Muscle layer of colon (tissue), 2 donors: Measurements from ENCODE around the gene SLC39A2.
A peak's percentile ranks its signal among the peaks of the same experiment; 100 is the strongest.
"Not testable (repeated sequence)": the region's sequence is repeated elsewhere in the genome, so short reads cannot be mapped to it uniquely, and the experiment has no call there.

Experiments
- H3K27ac ChIP-seq: one replicate; pipeline ENCODE4 v1.7.0; 2013; ENCODE audit warnings: low read depth, mild to moderate bottlenecking, low read length, moderate library complexity
- H3K27me3 ChIP-seq, 2 donors: one replicate each; pipeline ENCODE4 v1.7.0; 2013; ENCODE audit warnings: low read length in 2 of 2, mild to moderate bottlenecking in 2 of 2; ENCODE audit not compliant: insufficient read depth in 2 of 2, control insufficient read depth in 1 of 2
- H3K36me3 ChIP-seq: one replicate; pipeline ENCODE4 v1.7.0; 2013; ENCODE audit warnings: mild to moderate bottlenecking, low read length; ENCODE audit not compliant: insufficient read depth
- H3K4me1 ChIP-seq: one replicate; pipeline ENCODE4 v1.7.0; 2013; ENCODE audit warnings: mild to moderate bottlenecking, low read length; ENCODE audit not compliant: insufficient read depth
- H3K4me3 ChIP-seq, 2 donors: one replicate each; pipeline ENCODE4 v1.7.0; 2013; ENCODE audit warnings: low read length in 2 of 2, low read depth in 1 of 2, mild to moderate bottlenecking in 1 of 2, moderate library complexity in 1 of 2
- H3K9ac ChIP-seq: one replicate; pipeline ENCODE4 v1.7.0; 2013; ENCODE audit warnings: low read length
- H3K9me3 ChIP-seq: one replicate; pipeline ENCODE4 v1.7.0; 2013; ENCODE audit warnings: mild to moderate bottlenecking, low read length
- donor health status: abdominal sarcoma.
- donor health status: Adenocarcinoma of cecum.

The SLC39A2 gene

GRCh38 chr14:20998674-20999366, at the start of gene SLC39A2:
Gene SLC39A2 (plus strand): TSS chr14:20999293. CDS start chr14:20999447, 154 bp downstream.
- peaks cover 36% of the 10 kb centered on the region for H3K36me3 ChIP-seq
- no peak within 1 kb of the TSS for H3K27ac ChIP-seq
- H3K9ac ChIP-seq: no peak within 1 kb of the TSS
- H3K9me3 ChIP-seq: no peaks in the 10 kb centered on the region
- H3K4me1 ChIP-seq: peaks cover 4% of the 10 kb centered on the region
- no peaks in the 10 kb centered on the region for H3K27me3 ChIP-seq
- no peak within 1 kb of the TSS for H3K4me3 ChIP-seq

DNA sequence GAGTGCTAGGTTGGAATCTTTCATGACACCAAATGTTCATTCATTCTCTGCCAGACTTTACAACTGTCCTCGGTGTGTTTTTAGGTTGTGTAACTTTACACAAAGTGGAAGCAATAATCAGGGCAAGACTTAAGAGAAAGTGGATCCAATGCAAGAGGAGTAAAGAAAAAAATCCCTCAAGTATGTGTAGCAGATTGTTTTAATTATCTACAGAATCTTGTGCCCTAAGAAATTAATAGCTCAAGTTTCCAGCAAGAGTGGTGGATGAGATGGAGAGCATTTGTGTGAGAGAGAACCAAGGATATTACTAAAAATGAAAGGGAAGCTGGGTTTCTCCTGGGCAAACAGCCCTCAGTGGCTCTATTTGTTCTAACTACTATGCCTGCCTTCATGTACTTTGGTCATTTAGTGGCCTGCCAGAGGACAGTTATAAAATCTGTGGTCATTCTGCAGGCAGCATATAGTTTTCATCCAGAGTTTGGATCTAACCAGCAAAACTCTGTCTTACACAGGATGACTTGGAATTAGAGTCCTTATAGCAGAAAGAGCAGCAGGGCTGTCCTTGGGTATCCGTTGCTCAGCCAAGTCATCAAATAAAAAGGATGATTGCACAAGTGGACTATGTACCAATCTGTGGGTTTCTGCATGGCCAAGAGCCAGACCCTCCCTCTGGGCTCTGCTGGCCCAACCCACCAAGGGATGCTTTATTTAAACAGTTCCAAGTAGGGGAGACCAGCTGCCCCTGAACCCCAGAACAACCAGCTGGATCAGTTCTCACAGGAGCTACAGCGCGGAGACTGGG, 44.2 kb upstream of the SLC39A2 start, which contains the start of gene RNASE2:
RNASE2 (plus strand) TSS at position 752 of the 802 bp plus-strand sequence. CDS start 285 bp downstream, outside the sequence.
- not testable (repeated sequence) for H3K36me3 ChIP-seq, H3K27me3 ChIP-seq, H3K9me3 ChIP-seq, H3K27ac ChIP-seq, H3K4me3 ChIP-seq, H3K9ac ChIP-seq, H3K4me1 ChIP-seq

DNA sequence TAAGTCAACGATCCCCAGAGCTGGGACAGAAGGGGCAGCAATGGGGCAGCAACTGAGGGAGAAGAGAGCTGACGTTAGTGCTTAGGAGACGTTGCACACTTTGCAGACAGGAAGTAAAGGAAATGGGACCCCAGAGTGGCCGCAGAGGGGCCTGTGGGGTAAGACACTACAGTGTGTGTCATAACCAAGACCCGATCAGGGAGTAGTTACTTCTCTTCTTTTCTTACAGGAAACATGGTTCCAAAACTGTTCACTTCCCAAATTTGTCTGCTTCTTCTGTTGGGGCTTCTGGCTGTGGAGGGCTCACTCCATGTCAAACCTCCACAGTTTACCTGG, 43.6 kb upstream of the SLC39A2 start:
- H3K36me3 ChIP-seq, H3K27me3 ChIP-seq, H3K4me1 ChIP-seq, H3K27ac ChIP-seq, H3K9me3 ChIP-seq, H3K9ac ChIP-seq, H3K4me3 ChIP-seq: not testable (repeated sequence)

DNA sequence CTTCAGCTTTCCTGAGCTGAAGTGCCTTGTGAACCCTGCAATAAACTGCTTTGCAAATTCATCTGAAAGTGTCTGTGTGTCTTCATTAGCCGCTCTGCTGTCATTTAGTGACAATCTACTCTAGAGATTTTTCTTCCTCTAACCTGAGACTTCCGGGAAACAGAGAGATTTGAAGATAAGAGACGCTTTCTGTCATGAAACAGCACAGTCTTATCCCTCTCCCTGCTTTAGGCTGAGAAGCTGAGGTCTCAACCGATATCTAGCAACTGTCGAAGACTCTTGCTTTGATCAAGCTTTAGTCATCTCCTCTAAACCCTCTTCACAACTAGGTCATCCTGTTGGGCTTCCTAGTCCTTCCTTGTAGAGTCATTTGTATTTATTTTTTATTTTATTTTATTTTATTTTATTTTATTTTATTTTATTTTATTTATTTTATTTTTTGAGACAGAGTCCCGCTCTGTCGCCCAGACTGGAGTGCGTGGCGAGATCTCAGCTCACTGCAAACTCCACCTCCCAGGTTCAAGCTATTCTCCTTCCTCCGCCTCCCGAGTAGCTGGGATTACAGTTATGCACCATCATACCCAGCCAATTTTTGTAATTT, 42.6 kb upstream of the SLC39A2 start:
- H3K27me3 ChIP-seq: no peaks in the 10 kb centered on the region
- no peaks in the 10 kb centered on the region for H3K36me3 ChIP-seq
- no peak overlapping the region for H3K27ac ChIP-seq
- H3K4me3 ChIP-seq: no peak overlapping the region
- H3K4me1 ChIP-seq: no peaks in the 10 kb centered on the region
- no peaks in the 10 kb centered on the region for H3K9me3 ChIP-seq
- H3K9ac ChIP-seq: no peak overlapping the region

DNA sequence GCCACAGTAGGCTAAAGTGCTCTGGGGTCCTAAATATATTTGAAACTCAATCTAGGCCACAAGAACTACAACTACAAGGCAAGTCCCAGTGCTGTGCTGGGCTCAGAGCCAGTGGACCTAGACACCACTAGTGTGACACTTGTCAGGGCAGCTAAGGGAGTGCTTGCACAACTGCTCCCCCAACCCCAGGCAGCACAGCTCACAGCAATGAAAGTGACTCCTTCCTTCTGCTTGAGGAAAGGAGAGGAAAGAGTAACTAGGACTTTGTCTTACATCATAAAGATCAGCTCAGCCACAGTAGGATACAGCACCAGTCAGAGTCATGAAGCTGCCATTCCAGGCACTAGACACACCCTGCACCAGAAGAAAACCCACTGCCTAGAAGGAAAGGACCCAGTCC, 40.1 kb upstream of the SLC39A2 start:
- not testable (repeated sequence) for H3K9ac ChIP-seq, H3K36me3 ChIP-seq, H3K4me3 ChIP-seq, H3K27ac ChIP-seq, H3K27me3 ChIP-seq, H3K4me1 ChIP-seq, H3K9me3 ChIP-seq

- Histone ChIP-seq H3K4me1 (peaks cover 12% of the 10 kb centered on the region), H3K9ac (no peak overlapping the region), H3K4me3 (no peak overlapping the region), H3K9me3 (no peaks in the 10 kb centered on the region), H3K36me3 (no peaks in the 10 kb centered on the region), H3K27ac (no peak overlapping the region), H3K27me3 (no peaks in the 10 kb centered on the region)
Measured at GRCh38 chr14:20969336-20969735, 29.8 kb upstream of the SLC39A2 start.

DNA sequence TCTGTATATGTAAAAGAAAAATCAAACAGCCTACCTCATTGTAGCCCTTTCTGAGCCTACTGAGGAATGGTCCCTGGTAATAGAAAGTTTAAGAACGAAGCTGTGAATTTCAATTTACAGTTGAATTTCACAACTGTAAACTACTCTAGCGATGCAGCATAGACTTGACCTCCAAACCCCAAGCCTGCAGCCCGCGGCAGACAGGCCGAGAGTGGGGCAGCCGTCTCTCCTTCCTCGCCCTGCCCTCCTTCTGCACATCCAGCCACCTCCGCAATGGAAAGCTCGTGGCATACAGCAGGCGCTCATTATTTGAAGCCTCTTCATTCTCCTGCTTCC, 28.5 kb upstream of the SLC39A2 start:
- peak overlapping the region; percentile 66 to 91 for H3K4me3 ChIP-seq
- H3K4me1 ChIP-seq: peaks cover 14% of the 10 kb centered on the region
- H3K27ac ChIP-seq: peak overlapping the region; percentile 47
- no peak overlapping the region for H3K9ac ChIP-seq
- H3K36me3 ChIP-seq: no peaks in the 10 kb centered on the region
- no peaks in the 10 kb centered on the region for H3K9me3 ChIP-seq
- no peaks in the 10 kb centered on the region for H3K27me3 ChIP-seq

- Histone ChIP-seq H3K4me1 (peaks cover 14% of the 10 kb centered on the region), H3K4me3 (peak overlapping the region; percentile 66 to 91), H3K9ac (peak overlapping the region; percentile 33), H3K27me3 (no peaks in the 10 kb centered on the region), H3K36me3 (no peaks in the 10 kb centered on the region), H3K9me3 (no peaks in the 10 kb centered on the region), H3K27ac (peak overlapping the region; percentile 47)
Measured at GRCh38 chr14:20970983-20971704, 27.9 kb upstream of the SLC39A2 start.

- Histone ChIP-seq H3K36me3 (no peaks in the 10 kb centered on the region), H3K9ac (peak overlapping the region; percentile 33), H3K9me3 (no peaks in the 10 kb centered on the region), H3K4me1 (peaks cover 14% of the 10 kb centered on the region), H3K4me3 (peak overlapping the region in 1 of 2 donors; percentile 91), H3K27ac (no peak overlapping the region), H3K27me3 (no peaks in the 10 kb centered on the region)
Measured at GRCh38 chr14:20971705-20972021, 27.4 kb upstream of the SLC39A2 start.

DNA sequence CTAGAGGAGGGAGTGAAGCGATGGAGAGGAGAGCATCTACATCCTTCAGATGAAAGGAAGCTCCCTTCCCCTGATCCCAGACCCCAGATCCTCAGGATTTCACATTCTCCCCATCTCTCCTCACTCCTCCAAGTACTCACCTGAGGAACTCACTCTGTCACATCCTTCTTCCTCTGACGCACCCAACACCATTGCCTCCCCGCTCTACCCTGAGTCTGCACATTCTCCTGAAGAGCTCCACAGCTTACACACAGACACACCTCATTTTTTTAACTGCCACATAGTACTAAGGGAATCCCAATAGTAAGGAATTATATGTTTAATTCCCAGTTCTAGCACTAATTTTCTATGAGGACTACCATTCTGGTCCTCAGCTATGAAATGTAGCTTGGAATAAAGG, 25.6 kb upstream of the SLC39A2 start:
- Histone ChIP-seq H3K9ac (no peak overlapping the region), H3K36me3 (no peaks in the 10 kb centered on the region), H3K4me1 (peaks cover 14% of the 10 kb centered on the region), H3K9me3 (no peaks in the 10 kb centered on the region), H3K4me3 (no peak overlapping the region), H3K27me3 (no peaks in the 10 kb centered on the region), H3K27ac (no peak overlapping the region)

- Histone ChIP-seq H3K4me3 (no peak overlapping the region), H3K9ac (no peak overlapping the region), H3K36me3 (no peaks in the 10 kb centered on the region), H3K27me3 (no peaks in the 10 kb centered on the region), H3K27ac (no peak overlapping the region), H3K4me1 (peaks cover 9% of the 10 kb centered on the region), H3K9me3 (no peaks in the 10 kb centered on the region)
Measured at GRCh38 chr14:20976291-20976690, 22.8 kb upstream of the SLC39A2 start.
